GM18502 (cell line): ENCODE results near the gene C2orf72.
"Not testable (repeated sequence)": the region's sequence is repeated elsewhere in the genome, so short reads cannot be mapped to it uniquely, and the experiment has no call there.

ENCODE experiments used
- ATAC-seq: cut with Tn5 transposase; IDR thresholded peaks from one replicate; pipeline ENCODE4 v1.9.1; 2021; ENCODE audit warnings: mild to moderate bottlenecking; ENCODE audit not compliant: unreplicated experiment, poor library complexity

The C2orf72 gene

DNA sequence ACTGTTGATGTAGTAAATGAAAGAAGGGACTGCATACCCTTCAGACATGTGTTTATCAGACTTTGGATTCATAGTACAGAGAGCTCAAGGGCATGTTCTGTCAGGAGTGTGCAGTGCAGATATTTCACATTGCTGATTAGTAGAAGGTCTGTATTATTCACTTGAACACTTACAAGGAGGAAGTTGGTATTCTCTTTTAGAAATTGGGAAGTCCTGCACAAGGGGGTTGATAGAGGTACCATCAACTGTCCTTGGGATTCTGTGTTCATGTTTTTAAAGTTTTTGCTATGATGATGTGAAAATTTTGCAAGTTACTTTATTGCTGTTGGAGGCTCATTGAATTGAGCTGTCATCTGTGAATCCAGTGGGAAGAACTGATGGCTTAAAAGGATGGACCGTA is 26.0 kb downstream of the C2orf72 start:
- ATAC-seq: no peak

DNA sequence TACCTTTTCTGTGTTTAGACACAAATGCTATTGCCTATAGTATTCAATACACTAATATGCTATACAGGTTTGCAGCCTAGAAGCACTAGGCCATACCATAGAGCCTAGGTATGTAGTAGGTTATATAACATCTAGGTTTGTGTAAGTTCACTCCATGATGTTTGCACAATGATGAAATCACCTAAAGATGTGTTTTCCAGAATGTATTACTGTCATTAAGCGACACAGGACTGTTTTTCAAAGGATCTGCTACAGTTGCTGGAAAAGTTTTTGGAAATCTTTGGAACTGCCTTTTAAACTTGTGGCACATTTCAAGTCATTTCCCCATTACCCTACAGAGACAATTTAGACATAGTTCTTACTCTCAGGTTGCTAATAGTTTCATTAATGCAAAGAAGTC is 28.6 kb downstream of the C2orf72 start:
- ATAC-seq: no peak

DNA sequence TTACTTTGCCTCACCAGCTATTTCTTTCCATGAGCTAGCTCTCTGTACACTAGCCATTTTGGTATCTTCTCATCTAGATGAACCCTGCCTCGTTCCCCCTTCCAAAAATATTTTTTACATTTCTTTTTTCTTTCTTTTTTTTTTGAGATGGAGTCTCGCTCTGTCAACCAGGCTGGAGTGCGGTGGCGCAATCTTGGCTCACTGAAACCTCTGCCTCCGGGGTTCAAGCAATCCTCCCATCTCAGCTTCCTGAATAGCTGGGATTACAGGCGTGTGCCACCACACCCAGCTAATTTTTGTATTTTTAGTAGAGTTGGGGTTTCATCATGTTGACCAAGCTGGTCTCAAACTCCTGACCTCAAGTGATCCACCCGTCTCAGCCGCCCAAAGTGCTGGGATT is 30.2 kb downstream of the C2orf72 start:
- not testable (repeated sequence) for ATAC-seq

- no peak for ATAC-seq
Measured at GRCh38 chr2:231068525-231069222, 31.4 kb downstream of the C2orf72 start.

- no peak for ATAC-seq
Measured at GRCh38 chr2:231069379-231070054, 32.2 kb downstream of the C2orf72 start.

DNA sequence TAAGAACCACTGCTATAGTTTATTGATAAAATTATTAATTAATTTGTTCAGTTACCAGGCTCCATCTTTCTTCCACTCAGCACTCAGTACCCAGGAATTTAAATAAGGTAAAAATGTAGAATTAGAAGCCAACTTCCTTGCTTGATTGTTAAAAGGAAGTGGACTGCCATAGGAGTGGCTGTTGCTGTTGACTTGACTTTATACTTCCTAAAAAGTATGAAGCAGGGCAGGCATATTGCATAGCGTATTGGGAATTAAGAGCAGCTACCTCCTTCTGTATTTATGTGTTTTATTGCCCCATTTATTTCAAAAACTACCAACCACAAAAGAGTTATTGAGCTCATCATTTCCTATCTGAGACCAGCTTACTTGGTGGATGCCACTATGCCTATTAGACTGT is 47.2 kb downstream of the C2orf72 start:
- ATAC-seq: no peak

GRCh38 chr2:231088754-231089153 is 51.4 kb downstream of the C2orf72 start:
- ATAC-seq: no peak

DNA sequence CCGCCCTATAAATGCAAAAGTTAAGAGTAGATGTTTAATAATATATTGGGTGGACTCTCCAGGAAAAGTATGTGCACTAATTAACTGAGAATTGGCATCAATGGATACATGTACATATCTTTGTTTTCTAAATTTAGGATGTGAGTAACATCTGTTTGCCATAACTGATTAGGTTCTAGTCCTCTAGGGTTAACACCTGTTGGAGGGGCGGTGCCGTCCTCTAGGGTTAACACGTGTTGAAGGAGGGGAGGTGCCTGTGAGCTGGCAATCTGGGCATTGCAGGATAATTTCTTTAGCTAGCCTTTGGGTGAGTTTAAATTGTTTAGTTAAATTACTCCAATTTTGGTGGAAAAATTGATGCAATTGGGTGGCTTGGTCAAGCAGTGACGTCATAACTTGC is 56.6 kb downstream of the C2orf72 start:
- no peak for ATAC-seq

GRCh38 chr2:231094736-231095346 is 57.5 kb downstream of the C2orf72 start:
- no peak for ATAC-seq
